NCI-H460 (cell line): ENCODE data around the gene PACS2. TPM values are rescaled to one million over a fixed set of nuclear protein-coding genes. Genes with fewer than 3 reads are reported as not detected.

ENCODE experiments used
- DNase-seq: peaks from one replicate; pipeline ENCODE4 v3.0.0-alpha.2; 2016; ENCODE audit warnings: low read depth; ENCODE audit errors: extremely low read depth
- total RNA-seq: library from RNA; depleted of rRNA; stranded (reverse); fragments of >200 nt; shearing (Covaris generic); gene quantifications from 2 replicates; pipeline ENCODE4 v1.2.3, GENCODE V29; 2014

Gene PACS2
- total RNA-seq, 1 experiment from 2014 or later, result 30.7 TPM

- DNase-seq, result no peak
Measured at GRCh38 chr14:105383083-105383730, 68.7 kb downstream of the PACS2 start.

DNA sequence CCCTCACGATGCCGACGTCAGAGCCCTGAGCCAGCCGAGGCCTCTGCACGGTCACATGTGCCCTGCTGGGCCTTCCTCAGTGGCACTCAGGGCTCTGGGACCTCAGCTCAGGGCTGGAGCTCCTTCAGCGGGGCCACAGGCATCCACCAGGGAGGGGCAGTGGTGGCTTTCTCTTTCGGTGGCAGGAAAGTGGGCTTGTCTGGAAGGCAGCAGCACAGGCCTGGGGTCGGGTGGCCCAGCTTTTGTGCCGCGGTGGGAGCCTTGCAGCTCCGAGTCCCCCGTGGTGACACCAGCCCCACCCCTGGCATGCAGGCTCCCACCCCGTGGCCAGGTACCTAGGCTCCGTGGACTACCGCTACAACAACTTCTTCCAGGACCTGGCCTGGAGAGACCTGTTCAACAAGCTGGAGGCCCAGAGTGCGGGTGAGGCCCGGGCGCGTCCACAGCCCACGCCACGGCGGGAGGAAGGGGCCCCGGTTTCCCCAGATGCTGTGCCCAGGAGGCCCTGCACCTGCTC is 69.6 kb downstream of the PACS2 start:
- no peak for DNase-seq

DNA sequence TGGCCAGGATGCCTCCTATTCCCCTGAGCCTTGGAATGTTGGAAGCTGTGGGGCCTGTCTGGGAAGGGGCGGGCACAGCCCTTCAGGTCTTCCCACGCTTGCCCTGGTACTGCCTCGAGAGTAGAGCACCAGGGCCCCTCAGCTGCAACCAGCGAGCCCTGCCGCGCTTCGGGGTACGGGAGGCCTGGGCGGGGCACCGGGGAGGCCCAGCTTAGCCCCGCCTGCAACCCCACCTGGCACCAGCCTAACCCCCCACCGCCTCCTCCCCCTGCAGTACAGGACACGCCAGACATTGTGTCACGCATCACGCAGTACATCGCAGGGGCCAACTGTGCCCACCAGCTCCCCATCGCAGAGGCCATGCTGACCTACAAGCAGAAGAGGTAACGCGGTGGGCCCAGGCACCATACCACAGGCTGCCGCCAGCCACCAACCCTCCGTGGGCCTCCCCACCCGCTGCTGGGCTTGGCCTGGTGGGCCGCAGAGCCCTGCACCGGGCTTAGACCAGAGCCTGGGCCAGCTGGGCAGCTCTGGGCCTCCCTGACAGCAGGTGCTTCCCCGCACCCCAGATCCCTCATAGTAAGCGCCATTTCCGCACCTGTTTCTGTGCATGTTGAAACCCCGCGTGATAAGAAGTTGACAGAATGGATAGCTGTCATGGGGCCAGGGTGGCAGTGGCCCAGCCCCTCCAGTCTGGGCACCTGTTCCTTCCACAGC is 70.2 kb downstream of the PACS2 start:
- no peak for DNase-seq

- no peak for DNase-seq
Measured at GRCh38 chr14:105385322-105385637, 70.7 kb downstream of the PACS2 start.

DNA sequence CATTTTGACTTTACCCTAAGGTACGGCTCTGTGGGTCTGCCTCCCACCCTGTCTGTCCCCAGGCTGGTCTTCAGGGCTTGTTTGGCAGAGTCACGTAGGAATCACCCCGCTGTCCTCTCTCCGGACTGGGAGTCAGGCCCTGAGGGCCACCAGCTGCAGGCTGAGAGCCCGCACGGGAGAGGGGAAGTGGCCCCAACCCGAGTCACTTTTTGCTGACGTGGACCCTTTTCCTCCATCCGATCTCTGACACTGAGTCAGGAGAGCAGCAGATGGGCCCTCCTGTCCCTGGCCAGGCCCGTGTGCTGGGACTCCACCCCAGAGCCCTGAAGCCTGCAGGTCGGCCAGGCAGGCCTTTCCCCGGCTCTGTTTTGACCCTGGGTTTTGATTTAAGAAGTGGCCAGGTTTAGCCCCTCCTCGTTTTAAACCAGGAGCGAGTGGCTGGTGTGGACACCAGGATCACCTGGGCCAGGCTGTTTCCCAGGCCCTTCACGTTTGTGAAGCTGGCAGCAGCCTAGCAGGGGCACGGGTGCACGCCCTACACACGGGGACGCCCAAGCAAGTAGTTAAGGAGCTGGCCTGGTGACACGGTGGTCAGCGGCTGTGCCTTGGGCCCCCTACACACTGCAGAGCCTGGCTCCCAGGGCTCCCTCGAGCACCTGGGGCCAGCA is 71.3 kb downstream of the PACS2 start:
- DNase-seq, result no peak

GRCh38 chr14:105386581-105387529 is 72.3 kb downstream of the PACS2 start:
- DNase-seq, result no peak

DNA sequence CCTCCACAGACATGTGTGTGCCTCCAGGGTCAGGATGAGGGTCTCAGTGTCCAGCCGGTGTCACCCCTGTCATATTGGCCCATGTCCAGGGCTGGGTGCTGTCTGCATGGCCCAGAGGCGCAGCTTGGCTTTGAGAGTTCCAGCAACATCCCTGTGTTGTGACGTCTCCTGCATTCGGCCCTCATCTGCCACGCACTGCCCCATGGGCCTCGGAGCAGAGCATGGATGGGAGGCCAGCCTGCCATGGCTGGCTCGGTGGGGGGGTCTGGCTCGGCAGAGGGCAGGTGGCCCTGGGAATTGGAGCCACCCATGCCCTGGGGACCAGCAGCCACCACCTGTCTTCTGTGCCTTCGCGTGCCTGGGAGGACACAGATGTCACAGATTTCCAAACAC is 73.0 kb downstream of the PACS2 start:
- DNase-seq, result no peak

GRCh38 chr14:105388110-105388951 is 73.8 kb downstream of the PACS2 start:
- no peak for DNase-seq

- no peak for DNase-seq
Measured at GRCh38 chr14:105388976-105389375, 74.4 kb downstream of the PACS2 start.

- no peak for DNase-seq
Measured at GRCh38 chr14:105389534-105389933, 75.0 kb downstream of the PACS2 start.

GRCh38 chr14:105389976-105390848 is 75.7 kb downstream of the PACS2 start:
- DNase-seq, result no peak

DNA sequence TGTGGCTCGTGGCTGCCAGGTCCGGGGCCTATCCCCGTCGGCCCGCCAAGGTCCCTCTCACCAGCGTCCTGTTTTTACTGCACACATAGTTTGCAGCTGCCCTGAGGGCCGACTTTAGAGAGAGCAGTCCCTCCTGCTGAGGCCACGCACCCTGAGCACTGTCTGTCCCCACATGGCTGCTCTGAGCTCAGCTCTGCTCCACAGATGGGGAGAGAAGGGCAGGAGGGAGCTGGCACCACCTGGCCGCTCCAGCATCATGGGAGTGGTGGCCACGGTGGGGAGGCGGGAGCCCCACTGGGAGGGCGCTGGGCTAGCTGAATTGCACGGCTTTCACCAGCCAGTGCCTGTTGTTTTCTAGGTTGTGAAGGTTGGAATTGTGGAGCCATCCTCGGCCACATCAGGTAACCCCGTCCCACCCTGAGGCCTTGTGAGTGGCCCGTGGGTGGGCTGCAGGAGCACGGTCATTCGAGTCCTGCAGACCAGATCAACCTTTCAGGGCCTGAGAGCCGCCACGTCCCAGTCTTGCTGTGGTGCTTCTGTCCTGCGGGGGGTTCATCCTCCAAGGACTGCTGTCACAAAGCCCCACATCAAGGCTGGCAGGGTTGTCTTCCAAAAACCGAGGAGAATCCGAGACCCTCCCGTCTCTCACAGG is 76.4 kb downstream of the PACS2 start:
- DNase-seq, result no peak

DNA sequence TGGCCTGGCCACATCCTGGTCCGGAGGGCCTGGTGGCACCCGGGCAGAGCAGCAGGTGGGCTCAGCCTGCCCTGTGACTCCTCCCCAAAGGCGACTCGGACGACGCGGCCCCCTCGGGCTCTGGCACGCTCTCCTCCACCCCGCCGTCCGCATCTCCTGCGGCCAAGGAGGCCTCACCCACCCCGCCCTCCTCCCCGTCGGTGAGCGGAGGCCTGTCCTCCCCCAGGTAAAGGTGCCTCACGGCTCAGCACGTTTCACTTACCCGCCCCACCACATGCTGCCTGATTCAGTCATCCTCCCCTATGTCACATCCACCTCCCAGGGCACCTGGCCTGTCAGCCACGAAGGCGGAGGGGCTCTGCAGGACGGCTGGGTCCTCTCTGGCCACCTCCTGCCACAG is 77.0 kb downstream of the PACS2 start:
- DNase-seq, result no peak

DNA sequence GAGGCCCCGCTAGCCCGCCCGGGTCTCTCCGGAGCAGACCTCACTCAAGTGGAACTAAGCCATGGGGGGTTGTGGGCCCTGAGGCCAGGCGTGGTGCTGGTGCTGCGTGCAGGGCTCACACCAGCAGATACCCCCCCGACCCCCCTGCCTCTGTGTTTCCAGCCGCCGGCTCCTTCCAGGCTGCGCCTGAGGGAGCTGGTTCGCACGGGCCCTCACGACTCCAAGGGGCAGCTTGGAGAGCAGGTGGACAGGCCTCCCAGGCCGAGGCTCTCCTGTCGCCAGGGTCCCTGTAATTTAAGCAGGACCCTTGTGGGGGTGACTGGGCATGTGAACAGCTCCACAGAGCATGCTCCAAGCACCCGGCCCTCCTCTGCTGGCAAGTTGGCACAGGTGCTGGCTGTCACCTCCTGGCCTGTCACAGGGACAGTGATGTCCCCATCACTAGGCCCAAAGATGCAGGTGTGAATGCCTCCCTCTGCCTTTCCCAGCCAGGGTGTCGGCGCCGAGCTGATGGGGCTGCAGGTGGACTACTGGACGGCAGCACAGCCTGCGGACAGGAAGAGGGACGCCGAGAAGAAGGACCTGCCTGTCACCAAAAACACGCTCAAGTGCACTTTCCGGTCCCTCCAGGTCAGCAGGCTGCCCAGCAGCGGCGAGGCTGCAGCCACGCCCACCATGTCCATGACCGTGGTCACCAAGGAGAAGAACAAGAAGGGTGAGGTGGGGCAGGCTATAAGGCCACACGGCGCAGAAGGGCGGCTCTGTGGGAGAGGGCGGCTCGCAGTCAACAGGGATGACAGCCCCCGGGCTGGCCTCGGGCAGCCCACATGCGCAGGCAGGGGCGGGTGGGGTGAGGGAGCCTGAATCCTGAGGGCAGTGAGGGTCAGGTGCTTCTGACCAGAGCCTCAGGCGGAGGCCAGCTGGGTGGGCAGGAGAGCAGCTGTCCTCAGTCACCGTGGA is 77.9 kb downstream of the PACS2 start:
- no peak for DNase-seq

DNA sequence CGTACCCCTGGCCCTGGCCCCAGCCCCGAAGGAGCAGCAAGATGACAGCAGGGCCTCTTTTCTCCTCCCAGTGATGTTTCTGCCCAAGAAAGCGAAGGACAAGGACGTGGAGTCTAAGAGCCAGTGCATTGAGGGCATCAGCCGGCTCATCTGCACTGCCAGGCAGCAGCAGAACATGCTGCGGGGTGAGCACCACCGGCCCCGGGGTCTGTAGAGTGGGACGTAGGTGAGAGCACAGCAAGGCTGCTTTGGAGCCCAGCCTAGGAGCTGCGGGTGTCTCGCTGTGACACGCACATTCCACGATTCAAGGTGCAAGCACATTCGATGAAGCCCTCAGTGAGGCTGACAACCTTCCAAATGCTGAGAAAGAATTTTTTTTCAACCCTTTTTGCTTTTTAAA is 78.6 kb downstream of the PACS2 start:
- no peak for DNase-seq

DNA sequence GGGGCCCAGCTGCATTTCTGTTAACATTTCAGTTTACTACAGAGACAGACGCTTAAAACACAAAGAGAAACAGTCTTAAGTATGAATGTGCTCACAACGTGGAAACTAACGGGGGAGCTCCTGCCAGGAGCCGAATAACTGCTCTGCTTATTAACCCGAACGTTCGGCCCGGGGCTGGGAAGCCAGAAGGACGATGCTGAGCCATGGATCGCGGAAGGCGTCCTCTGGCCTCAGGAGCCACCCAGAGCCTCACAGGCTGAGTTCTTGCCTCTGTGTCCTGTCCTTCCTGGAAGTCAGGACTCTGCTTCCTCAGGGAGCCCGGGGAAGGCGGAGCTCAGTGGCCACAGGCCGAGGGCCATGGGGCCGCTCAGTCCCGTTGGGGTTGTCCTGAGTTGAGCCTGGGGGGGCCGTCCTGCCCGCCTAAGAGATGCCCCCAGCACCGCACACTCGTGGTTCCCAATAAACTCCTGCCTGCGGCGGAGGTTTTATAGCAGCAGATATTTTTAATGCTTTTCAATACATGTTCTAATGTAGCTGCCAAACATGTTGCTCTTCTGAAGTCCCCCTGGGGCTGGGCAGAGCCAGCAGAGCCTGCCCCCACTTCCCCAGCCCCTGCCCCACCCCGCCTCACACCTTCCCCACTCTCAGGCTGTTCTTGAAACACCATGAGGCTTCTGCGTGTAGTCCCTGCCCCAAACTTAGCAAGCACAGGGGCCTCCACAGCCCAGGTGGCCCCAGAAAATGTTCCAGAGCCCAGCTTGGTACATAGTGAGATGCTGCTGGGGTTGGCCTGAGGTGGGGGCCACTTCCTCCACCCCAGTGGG is 80.4 kb downstream of the PACS2 start:
- DNase-seq, result no peak

DNA sequence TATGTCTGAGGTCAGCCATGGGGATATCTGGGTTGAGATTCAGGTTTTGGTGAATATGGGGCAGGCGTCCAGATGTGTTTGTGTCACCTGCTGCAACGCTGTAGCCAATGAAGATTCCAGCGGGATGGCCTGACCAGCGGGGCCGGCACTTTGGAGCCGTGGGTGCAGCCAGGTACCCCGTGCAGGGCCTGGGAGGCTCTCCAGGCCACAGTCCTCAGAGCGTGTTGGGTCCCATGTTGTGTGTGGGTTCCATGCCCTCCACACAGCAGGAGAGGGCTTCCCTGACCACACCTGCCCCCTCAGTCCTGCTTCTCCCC is 80.9 kb downstream of the PACS2 start:
- no peak for DNase-seq
